Kidney (tissue), 14 donors: Measurements from ENCODE around the gene SLC25A22. TPM values are rescaled to one million over a fixed set of nuclear protein-coding genes. Genes with fewer than 3 reads are reported as not detected.

ENCODE experiments used
- DNase-seq, 5 donors: peaks; one replicate each; pipeline ENCODE4 v3.0.0-alpha.2; 2013 to 2020
- FAIRE-seq: peaks from 2 replicates; lab custom pipeline; 2012; peaks lifted over from hg19 to GRCh38; lab: Jason Lieb, UNC
- H3K27ac ChIP-seq, 2 donors: one replicate each; pipeline ENCODE4 v1.7.0; 2013; ENCODE audit warnings: low read depth in 2 of 2, low read length in 2 of 2, inconsistent platforms in 1 of 2
- H3K27me3 ChIP-seq: one replicate; pipeline ENCODE4 v1.7.1; 2013; ENCODE audit warnings: low read length, inconsistent platforms; ENCODE audit not compliant: control insufficient read depth, insufficient read depth
- H3K36me3 ChIP-seq, 3 donors: one replicate each; pipeline versions ENCODE4 v1.7.0 to v1.7.1; 2013; ENCODE audit warnings: low read length in 3 of 3, control low read depth in 1 of 3, inconsistent platforms in 1 of 3; ENCODE audit not compliant: insufficient read depth in 3 of 3, control insufficient read depth in 2 of 3
- H3K4me1 ChIP-seq, 3 donors: one replicate each; pipeline versions ENCODE4 v1.7.0 to v1.7.1; 2013; ENCODE audit warnings: low read length in 3 of 3, inconsistent platforms in 1 of 3, low read depth in 1 of 3; ENCODE audit not compliant: control insufficient read depth in 2 of 3, insufficient read depth in 2 of 3
- H3K4me3 ChIP-seq, 3 donors: one replicate each; pipeline versions ENCODE4 v1.7.0 to v1.8.1; 2013; ENCODE audit warnings: low read length in 3 of 3, control low read depth in 1 of 3, inconsistent platforms in 1 of 3
- H3K9ac ChIP-seq, 3 donors: one replicate each; pipeline versions ENCODE4 v1.7.0 to v1.7.1; 2013; ENCODE audit warnings: low read length in 3 of 3, control low read depth in 1 of 3, inconsistent platforms in 1 of 3
- H3K9me3 ChIP-seq, 3 donors: one replicate each; pipeline versions ENCODE4 v1.7.0 to v1.7.1; 2013; ENCODE audit warnings: low read length in 3 of 3, control low read depth in 1 of 3, inconsistent platforms in 1 of 3; ENCODE audit not compliant: control insufficient read depth in 2 of 3, insufficient read depth in 1 of 3
- intact Hi-C: fragments of 100-400 bp; cut with DNase I; formaldehyde crosslinking; loops from one replicate; pipeline ENCODE4 v1.11.1; 2022
- polyA plus RNA-seq: library from polyadenylated mRNA; stranded (reverse); fragments of 350-450 nt; fragmentation: Illumina TruSeq; extraction: RNeasy Lipid Tissue Mini Kit (QIAGEN cat#74804); gene quantifications from one replicate; pipeline ENCODE4 v1.2.3, GENCODE V29; 2014; ENCODE audit warnings: low read depth, low replicate concordance; ENCODE audit not compliant: insufficient read depth
- total RNA-seq: library from RNA; stranded (reverse); fragmentation: NEBNext Ultra II Directional; extraction: Animal tissue kit (Norgen Biotek cat#: 25700); gene quantifications from one replicate; pipeline ENCODE4 v1.2.1, GENCODE V29; 2021
- TF ChIP-seq, protein P1 (sequence below): IDR thresholded peaks from 3 replicates; pipeline ENCODE4 v1.5.1; 2012; ENCODE audit warnings: mild to moderate bottlenecking, moderate library complexity, borderline replicate concordance; ENCODE audit not compliant: insufficient read depth; ENCODE audit errors: extremely low read depth
- donor health status: control.
- donor health status: control.
- donor health status: control.
- donor health status: control.
- donor health status: control.
- donor health status: DM: yes; HTN: yes; CAD: no.
- donor health status: Normal renal cell carcinoma (clear cell type).

Gene SLC25A22
- total and polyA plus RNA-seq, 2 donors from 2014 or later, result 14.3 to 17.8 TPM

DNA sequence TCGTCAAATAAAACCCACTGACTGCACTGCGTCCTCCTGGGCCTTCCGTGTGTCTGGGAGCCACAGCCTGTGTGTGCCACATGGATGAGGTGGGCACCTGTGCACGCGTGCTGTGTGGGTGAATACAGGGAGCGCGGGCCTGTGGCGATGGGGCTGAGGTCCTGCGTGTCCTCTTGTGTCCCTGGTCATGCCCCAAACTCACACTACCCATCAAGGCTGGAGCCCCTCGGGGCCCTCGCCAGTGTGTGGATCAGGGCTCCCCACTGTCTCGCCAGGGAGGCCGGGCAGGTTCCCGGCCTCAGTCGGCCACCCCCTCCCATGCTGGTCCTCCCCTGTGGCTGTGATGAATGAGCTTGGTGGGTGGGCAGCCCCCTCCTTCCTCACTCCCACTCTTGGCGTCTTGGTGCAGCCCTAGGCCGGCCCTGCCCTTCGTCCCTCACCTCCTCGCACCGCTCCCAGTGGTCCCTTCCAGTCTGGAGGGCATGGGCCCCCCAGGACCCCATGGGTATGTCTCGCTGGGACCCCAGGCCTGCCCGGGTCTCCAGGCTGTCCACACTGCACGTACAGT lies 34.0 kb upstream of the SLC25A22 start:
- FAIRE-seq (no peak), DNase-seq (peak in 1 of 5 donors; percentile 80)
- Histone ChIP-seq H3K27ac (peak overlapping the region in 1 of 2 donors; percentile 72), H3K4me3 (peak overlapping the region in 2 of 3 donors; percentile 16 to 51), H3K4me1 (peaks cover 0 to 61% (median 22%) of the 10 kb centered on the region in 3 donors), H3K9me3 (no peaks in the 10 kb centered on the region), H3K36me3 (peaks cover 0 to 4% (median 3%) of the 10 kb centered on the region in 3 donors), H3K27me3 (no peaks in the 10 kb centered on the region), H3K9ac (peak overlapping the region in 2 of 3 donors; percentile 40 to 41)
- TF ChIP-seq, protein P1, sequence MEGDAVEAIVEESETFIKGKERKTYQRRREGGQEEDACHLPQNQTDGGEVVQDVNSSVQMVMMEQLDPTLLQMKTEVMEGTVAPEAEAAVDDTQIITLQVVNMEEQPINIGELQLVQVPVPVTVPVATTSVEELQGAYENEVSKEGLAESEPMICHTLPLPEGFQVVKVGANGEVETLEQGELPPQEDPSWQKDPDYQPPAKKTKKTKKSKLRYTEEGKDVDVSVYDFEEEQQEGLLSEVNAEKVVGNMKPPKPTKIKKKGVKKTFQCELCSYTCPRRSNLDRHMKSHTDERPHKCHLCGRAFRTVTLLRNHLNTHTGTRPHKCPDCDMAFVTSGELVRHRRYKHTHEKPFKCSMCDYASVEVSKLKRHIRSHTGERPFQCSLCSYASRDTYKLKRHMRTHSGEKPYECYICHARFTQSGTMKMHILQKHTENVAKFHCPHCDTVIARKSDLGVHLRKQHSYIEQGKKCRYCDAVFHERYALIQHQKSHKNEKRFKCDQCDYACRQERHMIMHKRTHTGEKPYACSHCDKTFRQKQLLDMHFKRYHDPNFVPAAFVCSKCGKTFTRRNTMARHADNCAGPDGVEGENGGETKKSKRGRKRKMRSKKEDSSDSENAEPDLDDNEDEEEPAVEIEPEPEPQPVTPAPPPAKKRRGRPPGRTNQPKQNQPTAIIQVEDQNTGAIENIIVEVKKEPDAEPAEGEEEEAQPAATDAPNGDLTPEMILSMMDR, result no peak
- intact Hi-C loops, result no loop called here

DNA sequence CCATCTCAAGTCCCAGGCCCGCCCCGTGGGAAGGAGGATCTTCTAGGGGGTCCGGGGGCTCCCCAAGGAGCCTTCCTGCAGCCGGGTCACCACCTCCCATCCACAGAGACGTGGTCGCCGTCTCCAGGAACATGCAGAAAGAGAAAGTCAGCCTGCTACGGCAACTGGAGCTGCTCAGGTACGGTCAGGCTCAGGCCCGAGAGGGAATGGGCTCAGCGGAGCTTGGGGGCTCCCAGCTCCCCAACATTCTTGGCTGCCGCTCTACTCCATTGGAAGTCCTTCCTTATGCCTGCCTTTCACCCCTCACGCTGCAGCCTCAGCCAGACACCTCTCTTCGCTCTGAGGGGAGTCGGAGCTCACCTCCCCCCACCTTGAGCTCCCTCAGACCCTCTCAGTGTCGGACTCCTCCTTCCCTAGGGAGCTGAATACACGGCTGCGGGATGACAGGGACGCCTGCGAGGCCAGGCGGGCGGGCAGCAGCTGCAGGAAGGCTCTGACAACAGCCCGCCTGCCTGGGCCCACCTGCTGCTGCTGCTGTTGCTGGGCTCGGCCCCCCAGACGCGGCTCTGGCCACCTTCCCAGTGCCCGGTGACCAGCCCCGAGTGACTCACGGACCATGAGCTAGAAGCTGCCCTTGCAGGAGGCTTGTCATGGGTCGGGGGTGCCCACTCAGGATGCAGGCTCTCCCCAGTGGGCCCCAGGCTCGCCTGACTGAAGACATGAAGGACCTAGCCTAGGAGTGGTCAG lies 33.2 kb upstream of the SLC25A22 start:
- Histone ChIP-seq H3K27ac (no peak overlapping the region), H3K4me3 (no peak overlapping the region), H3K9me3 (no peaks in the 10 kb centered on the region), H3K4me1 (peaks cover 0 to 56% (median 22%) of the 10 kb centered on the region in 3 donors), H3K9ac (no peak overlapping the region), H3K36me3 (no peaks in the 10 kb centered on the region), H3K27me3 (no peaks in the 10 kb centered on the region)
- intact Hi-C loops, result no loop called here
- no peak for DNase-seq
- no peak for FAIRE-seq
- TF ChIP-seq, protein P1, result no peak

DNA sequence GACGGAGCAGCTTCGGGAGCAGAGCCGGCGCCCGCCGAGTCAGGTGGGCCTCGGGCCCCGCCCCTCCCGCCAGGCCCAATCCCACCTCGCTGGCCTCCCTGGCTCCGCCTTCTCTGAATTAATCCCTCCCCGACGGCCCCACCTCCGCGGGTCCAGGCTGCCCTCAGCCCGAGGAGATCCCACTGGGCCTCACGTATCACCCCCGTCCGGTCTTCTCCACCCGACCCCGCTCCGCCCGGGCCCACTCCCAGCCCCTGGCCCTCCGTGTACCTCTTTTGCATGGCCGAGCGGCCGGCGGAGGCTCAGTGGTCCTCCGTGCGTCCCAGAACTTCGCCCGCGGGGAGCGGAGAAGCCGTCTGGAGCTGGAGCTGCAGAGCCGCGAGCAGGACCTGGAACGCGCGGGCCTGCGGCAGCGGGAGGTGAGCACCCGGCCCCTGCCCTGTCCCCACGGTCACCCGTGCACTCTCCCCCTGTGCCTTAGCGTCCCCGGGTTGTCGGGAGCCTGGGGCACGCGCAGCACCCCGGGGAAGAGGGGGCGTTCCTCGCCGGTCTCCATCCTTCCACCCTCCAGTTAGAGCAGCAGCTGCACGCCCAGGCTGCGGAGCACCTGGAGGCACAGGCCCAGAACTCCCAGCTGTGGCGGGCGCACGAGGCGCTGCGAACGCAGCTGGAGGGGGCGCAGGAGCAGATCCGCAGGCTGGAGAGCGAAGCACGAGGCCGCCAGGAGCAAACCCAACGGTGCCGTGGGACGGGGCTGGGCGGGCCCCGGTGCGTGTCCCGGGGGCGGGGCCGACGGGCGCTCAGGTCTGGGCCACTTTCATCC lies 32.4 kb upstream of the SLC25A22 start:
- no peak overlapping the region for H3K9ac ChIP-seq
- TF ChIP-seq, protein P1, result no peak
- DNase-seq, result peak; percentile 85 to 93 (median 91)
- peak overlapping the region in 1 of 3 donors; percentile 51 for H3K4me3 ChIP-seq
- no peaks in the 10 kb centered on the region for H3K27me3 ChIP-seq
- H3K27ac ChIP-seq, result no peak overlapping the region
- intact Hi-C loops, result no loop called here
- no peaks in the 10 kb centered on the region for H3K36me3 ChIP-seq
- no peaks in the 10 kb centered on the region for H3K9me3 ChIP-seq
- peaks cover 0 to 58% (median 22%) of the 10 kb centered on the region in 3 donors for H3K4me1 ChIP-seq
- FAIRE-seq, result no peak
